A549 (cell line): Measurements from ENCODE around the gene CDC42.

Experiments used
- CHD4 ChIP-seq: fragments of 200-600 bp; sonication (generic); IDR thresholded peaks from 2 replicates; pipeline ENCODE4 v1.6.1; 2016; ENCODE audit warnings: antibody characterized with exemption, mild to moderate bottlenecking, borderline replicate concordance
- CTCF ChIP-seq: fragments of >200 bp; sonication (Bioruptor Twin); formaldehyde crosslinking; IDR thresholded peaks from 3 replicates; pipeline ENCODE4 v1.5.1; 2016
- E2F6 ChIP-seq: IDR thresholded peaks from 2 replicates; pipeline ENCODE4 v1.6.1; 2012; ENCODE audit warnings: low read depth, borderline replicate concordance
- HES2 ChIP-seq: fragments of >200 bp; sonication (Bioruptor Twin); formaldehyde crosslinking; IDR thresholded peaks from 2 replicates; pipeline ENCODE4 v1.6.1; 2016
- HOXB13 ChIP-seq: fragments of 250-450 bp; sonication (Bioruptor Pico); IDR thresholded peaks from 2 replicates; pipeline ENCODE4 v1.5.0; 2020; ENCODE audit warnings: low read depth, mild to moderate bottlenecking, moderate library complexity
- JUN ChIP-seq, 2 experiments: fragments of >200 bp; sonication (Bioruptor Twin); formaldehyde crosslinking; IDR thresholded peaks; 2 replicates in 1 of 2; 3 replicates in 1 of 2; pipeline ENCODE4 v1.6.1; 2016 to 2017
- MAX ChIP-seq: IDR thresholded peaks from 2 replicates; pipeline ENCODE4 v1.6.1; 2012
- POLR2A ChIP-seq: IDR thresholded peaks from 2 replicates; pipeline ENCODE4 v1.6.1; 2012; ENCODE audit warnings: mild to moderate bottlenecking, low read length
- RAD21 ChIP-seq, 2 experiments: fragments of >200 bp in 1 of 2; sonication (Bioruptor Twin) in 1 of 2; formaldehyde crosslinking in 1 of 2; IDR thresholded peaks in 1 of 2; conservative IDR thresholded peaks in 1 of 2; 2 replicates in 1 of 2; 3 replicates in 1 of 2; pipeline ENCODE4 v1.6.1; 2012 to 2018; ENCODE audit warnings: inconsistent platforms in 1 of 2

GRCh38 chr1:22132517-22133235 is 80.2 kb downstream of the CDC42 start:
- no peak for TF ChIP-seq CTCF
- TF ChIP-seq MAX = no peak
- no peak for TF ChIP-seq HOXB13 (CRISPR knock-in tag)
- no peak for TF ChIP-seq JUN (IDR thresholded peaks at IDR 0.05)
- no peak for TF ChIP-seq POLR2A
- TF ChIP-seq RAD21 (conservative IDR thresholded peaks at IDR 0.05 in 1 of 2, IDR thresholded peaks at IDR 0.05 in 1 of 2) = no peak
- no peak for TF ChIP-seq E2F6
- no peak for TF ChIP-seq CHD4
- no peak for TF ChIP-seq HES2
